Measurements from ENCODE around the gene COX6A2.

COX6A2 gene

GRCh38 chr16:31436221-31437045, 8.3 kb upstream of the COX6A2 start:
- no peak for DNase-seq (ENCODE audit: low read depth)
- no peak for TF ChIP-seq CTCF (conservative IDR thresholded peaks at IDR 0.05; ENCODE audit: control insufficient read depth, insufficient read depth, low read depth, low read length)

GRCh38 chr16:31435341-31436220, 7.4 kb upstream of the COX6A2 start:
- DNase-seq (ENCODE audit: low read depth) = no peak
- no peak for TF ChIP-seq CTCF (conservative IDR thresholded peaks at IDR 0.05; ENCODE audit: control insufficient read depth, insufficient read depth, low read depth, low read length)
- no peak overlapping the region for H3K4me3 ChIP-seq (ENCODE audit: control insufficient read depth, low read depth, low read length)

More at GRCh38 chr16:31436221-31437045, 8.3 kb upstream of the COX6A2 start:
- H3K4me3 ChIP-seq (ENCODE audit: control insufficient read depth, low read depth, low read length) = no peak overlapping the region

- H3K4me3 ChIP-seq (ENCODE audit: control insufficient read depth, low read depth, low read length) = no peak overlapping the region
- DNase-seq (ENCODE audit: low read depth) = no peak
- TF ChIP-seq CTCF (conservative IDR thresholded peaks at IDR 0.05; ENCODE audit: control insufficient read depth, insufficient read depth, low read depth, low read length) = no peak
Observed at GRCh38 chr16:31430380-31431052, 2.4 kb upstream of the COX6A2 start.

GRCh38 chr16:31429796-31430195, 1.6 kb upstream of the COX6A2 start:
- TF ChIP-seq CTCF (conservative IDR thresholded peaks at IDR 0.05; ENCODE audit: control insufficient read depth, insufficient read depth, low read depth, low read length) = no peak
- H3K4me3 ChIP-seq (ENCODE audit: control insufficient read depth, low read depth, low read length) = no peak overlapping the region

GRCh38 chr16:31429314-31429713, 1.2 kb upstream of the COX6A2 start:
- DNase-seq (ENCODE audit: low read depth) = no peak
- no peak overlapping the region for H3K4me3 ChIP-seq (ENCODE audit: control insufficient read depth, low read depth, low read length)
- TF ChIP-seq CTCF (conservative IDR thresholded peaks at IDR 0.05; ENCODE audit: control insufficient read depth, insufficient read depth, low read depth, low read length) = no peak

More at GRCh38 chr16:31429796-31430195, 1.6 kb upstream of the COX6A2 start:
- DNase-seq (ENCODE audit: low read depth) = no peak

- no peak for DNase-seq (ENCODE audit: low read depth)
- no peak for TF ChIP-seq CTCF (conservative IDR thresholded peaks at IDR 0.05; ENCODE audit: control insufficient read depth, insufficient read depth, low read depth, low read length)
Observed at GRCh38 chr16:31428638-31429247, 583 bp upstream of the COX6A2 start.

More at GRCh38 chr16:31428638-31429247, 583 bp upstream of the COX6A2 start:
- no peak overlapping the region for H3K4me3 ChIP-seq (ENCODE audit: control insufficient read depth, low read depth, low read length)
